Measurements from ENCODE around the gene EFHC2.

The EFHC2 gene

GRCh38 chrX:44343412-44344141 lies at the start of gene EFHC2:
Gene EFHC2 (minus strand): TSS chrX:44343672. CDS start chrX:44343588, 84 bp downstream.
- no peak for DNase-seq

GRCh38 chrX:44392767-44393166 lies 49.3 kb upstream of the EFHC2 start:
- no peak for DNase-seq

- no peak for DNase-seq
Measured at GRCh38 chrX:44384688-44385338, 41.3 kb upstream of the EFHC2 start.

- peak; percentile 3 for DNase-seq
Measured at GRCh38 chrX:44382871-44383270, 39.4 kb upstream of the EFHC2 start.

- no peak for DNase-seq
Measured at GRCh38 chrX:44352758-44353157, 9.3 kb upstream of the EFHC2 start.

- no peak for DNase-seq
Measured at GRCh38 chrX:44349561-44349960, 6.1 kb upstream of the EFHC2 start.

GRCh38 chrX:44344687-44345086 lies 1.2 kb upstream of the EFHC2 start:
- DNase-seq = no peak

GRCh38 chrX:44344194-44344593 lies 722 bp upstream of the EFHC2 start:
- no peak for DNase-seq

- DNase-seq = no peak
Measured at GRCh38 chrX:44342866-44343265, 606 bp downstream of the EFHC2 start.

- no peak for DNase-seq
Measured at GRCh38 chrX:44338361-44338760, 5.1 kb downstream of the EFHC2 start.

- DNase-seq = no peak
Measured at GRCh38 chrX:44332437-44332836, 11.0 kb downstream of the EFHC2 start.

GRCh38 chrX:44330227-44330626 lies 13.2 kb downstream of the EFHC2 start:
- no peak for DNase-seq

- no peak for DNase-seq
Measured at GRCh38 chrX:44319550-44319949, 23.9 kb downstream of the EFHC2 start.

GRCh38 chrX:44317181-44317580 lies 26.3 kb downstream of the EFHC2 start:
- DNase-seq = no peak

- no peak for DNase-seq
Measured at GRCh38 chrX:44314808-44315207, 28.7 kb downstream of the EFHC2 start.

- DNase-seq = no peak
Measured at GRCh38 chrX:44314259-44314734, 29.2 kb downstream of the EFHC2 start.

GRCh38 chrX:44312421-44312820 lies 31.1 kb downstream of the EFHC2 start:
- no peak for DNase-seq

GRCh38 chrX:44310227-44310626 lies 33.2 kb downstream of the EFHC2 start:
- DNase-seq = no peak

GRCh38 chrX:44308869-44309268 lies 34.6 kb downstream of the EFHC2 start:
- no peak for DNase-seq

- no peak for DNase-seq
Measured at GRCh38 chrX:44306356-44306755, 37.1 kb downstream of the EFHC2 start.

- DNase-seq = no peak
Measured at GRCh38 chrX:44305921-44306320, 37.6 kb downstream of the EFHC2 start.

GRCh38 chrX:44303119-44303518 lies 40.4 kb downstream of the EFHC2 start:
- DNase-seq = no peak

GRCh38 chrX:44299177-44299576 lies 44.3 kb downstream of the EFHC2 start:
- no peak for DNase-seq

GRCh38 chrX:44291468-44292092 lies 51.9 kb downstream of the EFHC2 start:
- no peak for DNase-seq

Data from HCEC 1CT (cell line).